Left hindlimb (tissue), 1 donor: Measurements from ENCODE around the gene FOSL1.

Source experiments
- DNase-seq: peaks from one replicate; pipeline ENCODE4 v3.0.0-alpha.2; 2018

Gene FOSL1

DNA sequence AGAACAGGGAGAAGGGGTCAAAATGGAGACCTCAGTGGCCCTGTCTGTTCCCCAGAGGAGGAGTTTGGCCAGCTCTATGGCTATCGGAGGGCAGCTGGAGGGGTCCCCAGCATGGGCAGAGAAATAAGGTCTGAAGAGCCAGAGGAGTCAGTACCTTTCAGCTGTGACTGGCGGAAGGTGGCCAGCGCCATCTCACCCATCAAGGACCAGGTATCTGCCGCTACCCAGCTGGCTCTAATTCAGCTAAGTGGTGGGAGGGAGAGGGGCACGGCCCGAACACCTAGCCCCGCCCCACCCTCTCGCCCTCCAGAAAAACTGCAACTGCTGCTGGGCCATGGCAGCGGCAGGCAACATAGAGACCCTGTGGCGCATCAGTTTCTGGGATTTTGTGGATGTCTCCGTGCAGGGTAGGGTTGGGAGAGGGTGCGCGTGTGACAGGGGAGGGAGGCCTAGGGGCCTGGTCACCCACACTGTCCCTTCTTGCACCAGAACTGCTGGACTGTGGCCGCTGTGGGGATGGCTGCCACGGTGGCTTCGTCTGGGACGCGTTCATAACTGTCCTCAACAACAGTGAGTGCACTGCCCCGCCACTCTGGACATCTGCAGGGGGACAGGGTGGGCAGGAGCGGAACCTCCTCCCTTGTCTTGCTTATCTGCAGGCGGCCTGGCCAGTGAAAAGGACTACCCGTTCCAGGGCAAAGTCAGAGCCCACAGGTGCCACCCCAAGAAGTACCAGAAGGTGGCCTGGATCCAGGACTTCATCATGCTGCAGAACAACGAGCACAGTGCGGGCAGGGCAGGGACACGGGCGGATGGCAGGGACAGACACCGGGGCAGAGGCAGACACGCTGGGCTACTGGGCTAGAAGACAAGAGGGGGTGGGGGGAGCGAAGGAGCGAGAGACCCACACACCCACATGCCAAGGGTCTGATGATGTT is 17.8 kb downstream of the FOSL1 start:
- peak; percentile 24 for DNase-seq

DNA sequence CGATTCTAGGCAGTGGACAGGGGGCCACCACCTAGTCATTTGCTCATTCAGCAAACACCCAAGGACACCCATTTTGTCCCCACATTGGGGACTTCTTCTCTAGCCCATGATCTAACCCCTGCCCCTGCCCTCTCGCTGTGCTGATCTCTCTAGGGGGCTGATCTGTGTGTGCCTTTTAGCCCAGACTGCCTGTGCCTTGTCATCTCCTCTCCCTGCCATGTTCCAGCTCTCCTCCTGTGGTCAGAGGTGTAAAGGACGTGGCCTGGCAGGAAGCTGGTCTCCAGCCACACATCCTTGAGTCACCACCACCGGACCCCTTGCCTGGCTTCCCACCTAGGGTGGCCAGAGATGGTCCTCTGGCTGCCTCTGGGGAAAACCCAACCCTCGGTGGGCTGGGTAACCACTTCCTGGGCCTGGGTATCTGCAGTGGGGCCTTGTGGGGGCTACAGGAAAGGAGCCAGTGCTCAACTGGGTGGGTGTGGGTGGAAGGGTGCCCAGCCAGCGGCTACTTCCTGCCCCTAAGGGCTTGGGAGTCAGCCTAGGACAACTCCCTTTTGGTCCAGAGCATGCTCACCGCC is 19.3 kb downstream of the FOSL1 start:
- no peak for DNase-seq

DNA sequence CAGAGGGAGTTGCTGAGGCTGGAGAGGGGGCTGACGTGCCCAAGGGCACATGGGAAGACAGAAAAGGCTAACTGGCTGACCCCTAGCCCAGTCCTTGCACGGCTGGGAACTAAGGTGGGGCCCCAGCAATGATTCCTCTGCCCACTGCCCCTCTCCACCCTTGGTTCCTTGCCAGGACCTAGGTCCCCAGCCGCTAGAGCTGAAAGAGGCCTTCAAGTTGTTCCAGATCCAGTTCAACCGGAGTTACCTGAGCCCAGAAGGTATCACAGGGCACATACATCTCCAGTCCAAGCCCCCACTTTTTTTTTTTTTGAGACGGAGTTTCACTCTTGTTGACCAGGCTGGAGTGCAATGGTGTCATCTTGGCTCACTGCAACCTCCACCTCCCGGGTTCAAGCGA is 20.2 kb downstream of the FOSL1 start:
- no peak for DNase-seq

DNA sequence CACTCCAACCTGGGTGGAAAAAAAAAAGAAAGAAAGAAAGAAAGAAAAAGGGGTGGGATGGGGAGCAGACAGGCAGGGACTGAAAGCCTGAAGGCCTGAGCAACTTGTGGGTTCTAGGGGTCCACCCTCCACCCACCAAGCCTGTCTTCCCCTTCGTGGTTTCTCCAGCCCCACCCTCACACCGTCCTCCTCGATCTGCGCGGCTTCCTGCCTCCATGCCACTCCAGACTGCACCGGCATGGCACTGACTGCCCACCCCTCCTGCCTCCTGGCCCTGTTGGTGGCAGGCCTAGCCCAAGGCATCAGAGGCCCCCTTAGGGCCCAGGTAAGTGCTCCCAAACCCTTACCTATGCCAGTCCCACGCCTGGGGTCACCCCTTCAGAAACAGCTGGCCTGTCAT is 20.6 kb downstream of the FOSL1 start, which contains the start of gene CTSW:
CTSW (plus strand) TSS at position 221 of the 400 bp plus-strand sequence; CDS start at position 239, 18 bp downstream.
- no peak for DNase-seq

DNA sequence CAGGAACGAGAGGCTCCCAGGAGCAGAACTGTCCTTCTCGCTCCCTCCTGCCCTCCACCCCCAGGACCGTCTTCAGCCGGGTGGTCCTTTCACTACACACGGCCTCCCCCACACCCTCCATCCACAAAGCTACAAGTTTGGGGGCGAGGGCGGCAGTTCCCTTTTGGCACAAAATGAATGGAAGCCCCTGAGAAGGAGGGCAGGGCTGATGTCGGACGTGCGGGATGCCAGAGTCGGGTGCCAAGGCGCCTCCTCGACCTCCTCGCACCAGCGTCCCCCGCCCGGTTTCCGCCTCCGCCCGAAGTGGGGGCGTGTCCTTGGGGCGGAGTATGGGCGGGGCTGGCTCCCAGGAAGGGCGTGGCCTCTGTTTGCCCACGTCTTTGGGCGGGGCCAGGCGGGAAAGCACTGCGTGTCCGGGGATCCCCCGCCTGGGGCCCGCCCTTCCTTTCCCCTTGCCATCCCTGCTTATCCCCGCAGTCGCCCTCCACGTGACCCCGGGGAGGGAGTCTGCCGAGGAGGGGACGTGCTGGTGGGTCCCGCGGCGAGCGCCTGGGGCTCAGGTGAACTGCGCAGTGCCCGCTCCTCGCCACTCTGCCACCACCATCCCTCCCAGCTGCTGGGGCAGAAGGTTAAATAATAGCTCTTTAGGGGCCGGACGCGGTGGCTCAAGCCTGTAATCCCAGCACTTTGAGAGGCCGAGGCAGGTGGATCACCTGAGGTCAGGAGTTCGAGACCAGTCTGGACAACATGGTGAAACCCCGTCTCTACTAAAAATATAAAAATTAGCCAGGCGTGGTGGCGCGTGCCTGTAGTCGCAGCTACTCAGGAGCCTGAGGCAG is 26.7 kb downstream of the FOSL1 start:
- DNase-seq: peak; percentile 97

DNA sequence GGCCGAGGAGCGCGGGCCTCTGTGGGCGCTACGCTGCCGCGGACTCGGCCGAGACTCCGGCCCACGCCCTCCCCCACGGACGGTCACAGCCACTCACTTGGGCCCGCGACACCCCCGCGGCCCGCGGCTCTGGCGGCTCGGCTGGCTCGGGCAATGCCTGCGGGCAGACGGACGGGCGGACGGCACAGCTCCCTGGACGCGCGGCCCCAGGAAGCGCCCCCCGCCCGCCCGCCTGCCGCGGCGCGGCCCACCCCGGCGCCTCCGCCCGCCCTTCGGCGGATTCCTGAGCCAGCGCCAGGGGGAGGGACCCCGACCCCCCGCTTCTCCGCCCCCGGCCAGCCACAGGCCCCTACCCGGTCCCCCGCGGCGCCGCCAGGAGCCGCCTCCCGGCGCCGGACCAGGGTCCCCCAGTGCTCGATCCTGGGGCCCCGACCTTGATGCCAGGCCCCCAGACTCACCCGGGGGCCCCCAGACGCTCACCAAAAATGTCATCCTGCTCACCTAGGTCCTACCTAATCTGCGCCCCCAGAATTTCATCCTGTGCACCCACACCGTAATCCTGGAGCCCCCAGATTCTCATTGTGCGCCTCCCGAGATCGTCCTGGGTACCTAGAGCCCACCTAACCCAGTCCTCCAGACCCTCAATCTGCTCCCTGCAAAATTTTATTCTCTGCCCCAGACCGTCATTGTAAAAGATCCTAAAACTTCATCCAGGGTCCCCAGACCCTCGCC is 27.4 kb downstream of the FOSL1 start, which contains the start of gene EFEMP2:
EFEMP2 (minus strand) TSS at position 215 of the 732 bp plus-strand sequence. CDS start 446 bp downstream, outside the sequence.
- peak; percentile 86 for DNase-seq

DNA sequence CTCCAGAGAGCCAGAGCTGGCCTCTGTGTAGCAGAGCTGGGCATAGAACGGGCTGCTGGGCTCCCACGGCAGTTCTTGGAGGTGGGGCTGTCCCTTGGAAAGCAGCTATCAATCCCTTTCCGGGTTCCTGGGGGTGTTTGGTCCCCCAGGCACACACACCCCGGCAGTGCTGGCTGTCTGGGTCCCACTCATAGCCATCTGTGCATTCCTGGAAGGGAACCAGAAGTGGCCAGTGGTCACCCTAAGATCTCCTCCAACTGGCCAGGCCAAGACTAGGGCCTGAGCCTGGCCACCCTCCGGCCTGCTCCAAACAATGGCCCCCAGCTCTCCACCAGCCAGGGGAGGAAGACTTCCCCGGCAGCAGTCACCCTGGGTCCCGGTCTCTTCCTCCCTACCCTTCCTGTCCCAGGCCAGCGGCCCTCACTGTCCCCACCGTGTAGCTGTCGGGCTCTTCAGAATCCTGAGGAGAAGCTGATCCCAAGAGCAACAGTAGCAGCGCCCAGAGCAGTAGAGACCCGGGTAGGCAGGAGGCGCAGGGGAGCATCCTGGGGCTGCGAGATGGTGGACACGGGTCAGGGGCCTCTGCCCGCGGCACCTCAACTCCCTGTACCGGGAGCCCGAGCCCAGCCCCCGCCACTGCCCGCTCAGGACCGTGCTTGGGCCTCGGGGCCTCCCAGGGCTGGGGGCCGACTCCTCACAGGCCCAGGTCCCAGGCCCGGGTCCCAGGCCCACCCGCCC is 28.2 kb downstream of the FOSL1 start:
- DNase-seq: no peak

DNA sequence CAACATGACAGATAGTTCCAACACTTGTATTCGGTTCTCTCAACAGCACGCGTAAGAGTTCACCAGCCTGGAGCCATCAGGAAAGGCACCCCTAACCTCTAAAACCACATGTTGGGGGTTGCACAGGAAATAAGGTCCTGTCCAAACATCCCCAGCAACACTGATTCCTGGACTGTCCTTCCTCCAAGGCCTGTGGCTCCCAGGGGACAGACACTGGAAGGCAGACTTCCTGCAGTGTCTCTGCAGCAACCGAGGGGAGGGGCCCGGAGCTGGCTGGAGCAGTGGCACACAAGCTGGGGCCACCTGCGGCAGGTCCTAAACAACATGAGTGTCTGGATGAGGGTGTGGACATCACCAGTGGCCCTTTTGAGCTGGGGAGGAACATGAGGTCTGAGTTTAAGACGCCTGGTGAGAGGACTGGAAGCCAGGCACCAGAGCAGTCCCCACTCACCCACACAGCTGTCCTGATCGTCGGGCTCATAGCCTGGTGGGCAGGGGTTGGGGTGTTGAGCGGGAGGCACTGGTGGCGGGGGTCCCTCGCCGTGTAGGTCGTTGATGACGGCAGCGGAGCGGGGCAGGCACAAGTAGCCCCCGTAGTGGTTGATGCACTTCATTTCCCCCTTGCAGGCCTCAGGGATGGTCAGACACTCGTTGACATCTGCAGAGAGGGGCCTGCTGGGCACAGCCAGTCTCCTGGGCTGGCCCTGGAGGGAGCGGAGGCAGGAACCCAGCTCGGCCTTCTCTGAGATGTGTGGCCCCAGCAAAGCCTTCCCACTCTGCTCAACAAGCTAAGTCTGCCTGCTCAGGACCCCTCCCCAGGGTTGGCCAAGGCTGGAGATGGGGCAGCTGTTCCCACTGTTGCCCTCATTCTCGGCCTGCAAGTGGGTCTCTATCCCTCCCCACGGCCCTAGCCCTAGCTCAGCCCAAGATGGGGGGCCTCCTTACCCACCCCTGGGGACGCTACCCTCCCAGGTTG is 29.2 kb downstream of the FOSL1 start:
- no peak for DNase-seq

DNA sequence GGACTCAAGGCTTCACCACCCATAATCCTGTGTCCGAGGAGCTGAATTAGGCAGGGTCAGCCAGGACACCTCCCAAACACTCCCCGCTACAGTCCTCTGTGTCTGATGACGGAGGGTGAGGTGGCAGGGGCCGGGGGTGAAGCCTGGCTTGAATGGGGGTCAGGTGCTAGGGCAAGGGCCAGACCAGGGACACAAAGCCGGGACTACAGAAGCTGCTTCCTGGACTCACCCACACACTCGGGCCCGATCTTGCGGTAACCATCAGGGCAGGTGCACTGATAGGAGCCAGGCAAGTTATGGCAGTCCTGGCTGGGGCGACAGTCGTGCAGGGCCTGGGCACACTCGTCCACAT is 29.9 kb downstream of the FOSL1 start:
- no peak for DNase-seq

DNA sequence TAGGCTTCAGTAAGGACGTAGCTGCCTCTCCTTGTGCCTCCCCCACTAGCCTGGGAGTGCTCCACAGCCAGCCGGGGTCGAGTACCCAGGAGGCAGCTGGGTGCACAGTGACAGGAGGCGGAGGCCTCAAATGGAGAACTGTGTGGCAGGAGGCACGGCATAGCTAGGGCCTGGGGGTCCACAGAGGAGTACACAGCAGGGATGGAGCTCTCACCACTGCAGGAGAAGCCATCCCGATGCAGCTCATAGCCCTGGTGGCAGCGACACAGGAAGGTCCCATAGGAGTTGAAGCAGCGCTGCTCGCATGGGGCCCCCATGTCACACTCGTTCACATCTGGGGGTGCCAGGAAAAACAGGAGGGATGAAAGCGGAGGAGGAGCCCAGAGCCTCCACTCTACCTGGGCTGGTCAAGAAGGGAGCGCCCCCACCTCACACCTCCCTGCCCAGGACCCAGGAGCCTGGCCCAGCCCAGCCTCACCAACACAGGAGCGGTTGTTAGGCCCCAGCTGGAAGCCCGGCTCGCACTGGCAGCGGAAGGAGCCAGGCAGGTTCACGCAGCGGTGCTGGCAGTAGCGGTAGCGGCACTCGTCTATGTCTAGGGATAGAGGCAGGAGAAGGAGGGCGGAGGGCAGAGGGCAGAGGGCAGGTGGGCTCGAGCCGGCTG is 30.4 kb downstream of the FOSL1 start:
- no peak for DNase-seq

DNA sequence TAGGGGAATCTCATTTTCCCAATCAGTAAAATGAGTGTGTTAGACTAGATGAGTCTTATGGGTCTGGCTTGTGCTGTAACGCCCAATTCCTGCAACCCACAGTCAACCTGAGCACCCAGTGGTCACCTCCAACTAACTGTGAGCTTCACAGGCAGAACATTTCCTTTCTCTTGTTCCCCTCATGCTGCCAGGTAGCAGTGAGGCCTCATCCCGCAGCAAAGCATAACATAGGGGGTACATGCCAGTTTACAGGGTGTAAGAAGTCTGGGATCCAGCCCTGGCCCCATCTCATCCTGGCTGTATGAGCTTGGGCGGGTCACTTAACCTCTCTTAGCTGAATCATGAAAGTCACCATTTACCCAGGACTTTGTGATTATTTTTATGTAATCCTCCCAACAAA is 31.3 kb downstream of the FOSL1 start:
- DNase-seq: no peak

DNA sequence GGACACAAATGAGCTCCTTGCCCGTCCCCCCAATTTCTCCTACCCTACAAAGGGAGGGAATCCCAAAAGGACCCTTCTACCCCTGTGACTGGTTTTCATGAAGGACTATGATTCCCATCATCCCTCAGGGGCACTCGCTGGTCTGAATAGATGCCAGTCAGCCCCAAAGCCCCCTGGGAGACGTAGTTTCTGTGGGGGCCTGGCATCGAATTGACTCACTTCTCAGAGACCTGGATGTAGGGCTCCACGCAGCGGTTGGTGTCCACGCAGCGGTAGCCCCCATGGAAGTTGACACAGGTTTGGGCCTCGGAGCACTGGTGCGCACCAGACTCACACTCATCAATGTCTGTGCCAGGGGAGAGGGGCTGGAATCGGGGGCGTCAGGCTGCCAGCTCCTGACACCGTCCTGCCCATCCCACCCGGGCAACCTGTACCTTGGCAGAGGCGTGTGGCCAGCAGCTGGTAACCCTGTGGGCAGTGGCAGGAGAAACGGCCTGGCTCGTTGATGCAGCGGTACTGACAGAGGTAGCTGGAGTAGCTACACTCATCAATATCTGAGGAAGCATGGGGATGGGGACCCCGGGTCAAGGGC is 32.0 kb downstream of the FOSL1 start:
- peak; percentile 36 for DNase-seq

DNA sequence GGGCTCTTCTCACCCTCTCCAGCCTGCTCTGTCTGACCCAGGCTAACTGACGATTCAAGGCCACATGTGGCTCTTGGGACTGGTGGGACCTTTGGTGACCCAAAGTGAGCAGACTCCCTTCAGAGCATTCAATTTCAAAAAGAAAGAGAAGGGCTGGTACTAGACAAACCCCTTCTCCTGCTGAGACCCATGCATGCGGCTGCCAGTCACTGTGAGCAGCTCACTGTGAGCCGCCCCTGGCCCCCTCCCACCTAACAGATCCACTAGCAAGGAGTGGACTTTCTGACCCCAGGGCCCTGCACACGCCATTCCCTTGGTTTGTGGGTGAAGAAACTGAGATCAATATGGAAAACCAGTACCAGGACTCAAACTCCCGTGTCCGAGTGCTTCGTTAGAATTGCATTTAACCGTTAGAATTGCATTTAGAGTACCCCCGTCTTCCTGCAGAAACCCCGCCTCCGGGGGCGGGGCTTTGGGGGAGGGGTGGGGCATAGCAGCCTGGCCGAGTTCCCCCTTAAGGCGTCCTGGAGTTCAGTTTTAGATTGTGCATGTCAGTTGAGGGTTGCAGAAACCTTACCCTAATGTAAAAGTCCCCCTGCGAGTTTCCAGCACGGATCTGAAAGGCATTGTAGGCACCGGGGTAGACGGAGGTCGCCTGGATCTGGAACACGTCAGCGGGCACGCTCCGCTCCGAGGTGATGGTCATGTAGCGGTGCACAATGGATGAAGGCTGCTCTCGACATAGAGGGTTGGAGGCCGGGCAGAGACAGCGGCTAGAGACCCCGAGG is 32.7 kb downstream of the FOSL1 start:
- peak; percentile 61 for DNase-seq

DNA sequence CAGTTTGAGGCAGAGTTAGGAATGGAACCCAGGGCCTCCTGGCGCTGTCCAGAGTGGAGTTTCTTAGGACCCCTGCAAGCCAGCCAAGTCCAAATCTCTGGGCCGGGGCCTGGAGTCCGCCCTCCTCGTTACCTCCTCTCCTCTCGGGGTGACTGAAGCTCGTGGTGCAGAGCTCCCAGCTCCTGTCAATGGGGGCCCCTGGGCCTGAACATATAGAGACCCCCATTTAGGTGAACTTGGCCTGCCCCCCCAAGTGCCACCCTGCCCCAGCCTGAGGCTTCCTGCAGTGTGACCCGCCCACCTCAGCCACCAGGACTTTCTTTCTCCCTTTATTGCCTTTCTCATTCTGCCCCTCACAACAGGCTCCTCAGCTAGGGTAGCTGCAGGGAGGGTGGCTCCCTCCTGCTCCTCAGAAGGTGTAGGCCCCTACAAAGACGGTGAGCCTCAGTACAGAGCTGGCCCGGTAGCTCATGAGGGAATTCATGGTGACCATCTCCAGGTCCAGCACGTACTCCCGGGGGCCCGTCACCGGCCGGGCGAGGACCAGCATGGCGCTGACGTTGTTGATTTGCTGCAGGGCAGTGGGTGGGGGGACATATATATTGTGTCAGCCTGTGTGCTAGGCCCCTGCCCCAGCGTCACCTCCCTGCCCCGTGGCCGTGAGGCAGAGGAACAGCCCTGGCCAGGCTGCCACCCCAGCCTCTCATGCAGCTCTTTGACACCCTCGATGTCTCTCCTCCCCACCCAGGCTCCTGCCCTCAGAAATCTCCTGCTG is 33.5 kb downstream of the FOSL1 start:
- peak; percentile 30 for DNase-seq

DNA sequence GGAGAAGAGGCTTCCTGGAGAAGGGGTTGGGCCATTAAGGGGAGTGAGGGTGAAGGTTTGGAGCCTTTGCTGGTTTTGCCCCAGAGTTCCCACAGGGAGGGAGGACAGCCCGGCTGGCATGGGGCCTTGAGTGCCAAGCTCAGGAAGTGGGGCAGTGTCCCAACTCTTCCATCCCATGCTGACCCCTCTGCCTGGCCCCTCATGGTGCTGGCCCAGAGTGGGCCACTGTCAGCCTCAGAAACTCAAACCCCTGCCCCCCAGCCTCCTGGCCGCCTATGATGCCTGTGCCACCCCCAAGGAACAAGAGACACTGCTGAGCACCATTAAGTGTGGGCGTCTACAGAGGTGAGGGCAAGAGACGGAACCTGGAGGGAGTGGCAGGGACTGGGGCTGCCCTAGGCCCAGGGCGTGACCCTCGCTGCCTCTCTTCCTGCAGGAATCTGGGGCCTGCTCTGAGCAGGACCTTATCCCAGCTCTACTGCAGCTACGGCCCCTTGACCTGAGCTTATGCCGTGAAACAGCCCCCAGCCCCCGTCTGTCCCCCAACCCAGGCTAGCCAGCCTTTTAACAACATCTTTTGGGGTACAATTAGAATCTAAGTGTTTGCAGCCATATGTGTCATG is 34.5 kb downstream of the FOSL1 start:
- DNase-seq: peak; percentile 29

DNA sequence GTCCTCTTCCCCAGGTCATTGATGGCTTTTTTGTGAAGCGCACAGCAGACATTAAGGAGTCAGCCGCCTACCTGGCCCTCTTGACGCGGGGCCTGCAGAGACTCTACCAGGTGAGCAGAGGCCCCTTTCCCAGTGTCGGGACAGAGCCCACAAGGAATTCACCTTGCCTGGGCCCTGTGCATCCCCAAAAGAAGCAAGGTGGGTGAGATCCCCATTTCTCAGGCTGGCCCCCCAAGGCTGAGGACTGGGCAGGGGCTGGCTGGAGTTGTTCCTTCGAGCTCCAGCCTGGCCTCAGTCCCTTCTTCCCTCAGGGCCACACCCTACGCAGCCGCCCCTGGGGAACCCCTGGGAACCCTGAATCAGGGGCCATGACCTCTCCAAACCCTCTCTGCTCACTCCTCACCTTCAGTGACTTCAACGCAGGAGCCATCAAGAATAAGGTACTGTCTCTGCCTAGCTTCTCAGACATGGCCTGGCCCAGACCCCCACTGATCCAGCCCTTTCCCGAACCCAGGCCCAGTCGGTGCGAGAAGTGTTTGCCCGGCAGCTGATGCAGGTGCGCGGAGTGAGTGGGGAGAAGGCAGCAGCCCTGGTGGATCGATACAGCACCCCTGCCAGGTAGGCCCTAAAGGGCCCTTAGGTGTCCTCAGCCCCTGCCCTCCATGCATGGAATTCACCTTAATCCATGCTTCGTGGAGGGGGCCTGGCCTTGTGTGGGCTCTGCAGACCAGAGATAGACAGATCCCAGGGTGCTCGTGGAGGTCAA is 35.3 kb downstream of the FOSL1 start:
- DNase-seq: peak; percentile 32
